ENCODE data around the gene DSTN.
A peak's percentile ranks its signal among the peaks of the same experiment; 100 is the strongest.

The DSTN gene

GRCh38 chr20:17569616-17570346 lies at the start of gene DSTN:
DSTN (plus strand) TSS chr20:17570075; CDS start chr20:17570209, 134 bp downstream.
- peak; percentile 83 for DNase-seq (ENCODE audit: low read depth)

GRCh38 chr20:17520583-17520982 lies 49.3 kb upstream of the DSTN start:
- no peak for DNase-seq (ENCODE audit: low read depth)

- no peak for DNase-seq (ENCODE audit: low read depth)
Measured at GRCh38 chr20:17522528-17522927, 47.3 kb upstream of the DSTN start.

- no peak for DNase-seq (ENCODE audit: low read depth)
Measured at GRCh38 chr20:17523326-17523725, 46.5 kb upstream of the DSTN start.

GRCh38 chr20:17524560-17524959 lies 45.3 kb upstream of the DSTN start:
- DNase-seq (ENCODE audit: low read depth) = no peak

GRCh38 chr20:17525132-17525531 lies 44.7 kb upstream of the DSTN start:
- no peak for DNase-seq (ENCODE audit: low read depth)

GRCh38 chr20:17525650-17526049 lies 44.2 kb upstream of the DSTN start:
- DNase-seq (ENCODE audit: low read depth) = no peak

GRCh38 chr20:17529586-17529985 lies 40.3 kb upstream of the DSTN start:
- no peak for DNase-seq (ENCODE audit: low read depth)

- DNase-seq (ENCODE audit: low read depth) = no peak
Measured at GRCh38 chr20:17530153-17530552, 39.7 kb upstream of the DSTN start.

GRCh38 chr20:17530716-17531664 lies 38.9 kb upstream of the DSTN start, which contains the start of gene BFSP1:
BFSP1 (minus strand) TSS chr20:17531379; CDS start chr20:17531329, 50 bp downstream.
- peak; percentile 39 for DNase-seq (ENCODE audit: low read depth)

- DNase-seq (ENCODE audit: low read depth) = no peak
Measured at GRCh38 chr20:17531665-17532025, 38.2 kb upstream of the DSTN start.

GRCh38 chr20:17533396-17533795 lies 36.5 kb upstream of the DSTN start:
- DNase-seq (ENCODE audit: low read depth) = peak; percentile 40

- DNase-seq (ENCODE audit: low read depth) = no peak
Measured at GRCh38 chr20:17534077-17534476, 35.8 kb upstream of the DSTN start.

GRCh38 chr20:17536944-17537444 lies 32.9 kb upstream of the DSTN start:
- DNase-seq (ENCODE audit: low read depth) = peak; percentile 63

- no peak for DNase-seq (ENCODE audit: low read depth)
Measured at GRCh38 chr20:17537959-17538358, 31.9 kb upstream of the DSTN start.

GRCh38 chr20:17538517-17539170 lies 31.2 kb upstream of the DSTN start:
- no peak for DNase-seq (ENCODE audit: low read depth)

- no peak for DNase-seq (ENCODE audit: low read depth)
Measured at GRCh38 chr20:17541596-17541995, 28.3 kb upstream of the DSTN start.

- no peak for DNase-seq (ENCODE audit: low read depth)
Measured at GRCh38 chr20:17541996-17542395, 27.9 kb upstream of the DSTN start.

GRCh38 chr20:17542481-17542880 lies 27.4 kb upstream of the DSTN start:
- DNase-seq (ENCODE audit: low read depth) = no peak

GRCh38 chr20:17542993-17543412 lies 26.9 kb upstream of the DSTN start:
- peak; percentile 32 for DNase-seq (ENCODE audit: low read depth)

- peak; percentile 67 for DNase-seq (ENCODE audit: low read depth)
Measured at GRCh38 chr20:17543531-17544131, 26.2 kb upstream of the DSTN start.

- DNase-seq (ENCODE audit: low read depth) = no peak
Measured at GRCh38 chr20:17545127-17545526, 24.7 kb upstream of the DSTN start.

All from fibroblast of the conjunctiva (primary cell).